Left ventricle myocardium inferior (tissue), 1 donor: Measurements from ENCODE around the gene POLN. TPM values are rescaled to one million over a fixed set of nuclear protein-coding genes. Genes with fewer than 3 reads are reported as not detected.

ENCODE experiments used
- DNase-seq: peaks from one replicate; pipeline ENCODE4 v3.0.0-alpha.2; 2020
- H3K27ac ChIP-seq: fragments of 200-600 bp; replicated peaks from 2 replicates; pipeline ENCODE4 v1.8.0; 2021
- H3K27me3 ChIP-seq: fragments of 200-600 bp; 2 replicates; pipeline ENCODE4 v1.8.0; 2021; ENCODE audit warnings: low read depth
- H3K36me3 ChIP-seq: fragments of 200-600 bp; 2 replicates; pipeline ENCODE4 v1.8.0; 2021
- H3K4me1 ChIP-seq: fragments of 200-600 bp; 2 replicates; pipeline ENCODE4 v1.8.0; 2021
- H3K4me3 ChIP-seq: fragments of 200-600 bp; 2 replicates; pipeline ENCODE4 v1.8.0; 2021; ENCODE audit warnings: mild to moderate bottlenecking, moderate library complexity
- H3K9me3 ChIP-seq: fragments of 200-600 bp; replicated peaks from 2 replicates; pipeline ENCODE4 v1.8.0; 2021
- CTCF ChIP-seq: fragments of 200-600 bp; IDR thresholded peaks from 2 replicates; pipeline ENCODE4 v1.8.0; 2021; ENCODE audit warnings: antibody characterized with exemption, mild to moderate bottlenecking, borderline replicate concordance
- intact Hi-C: fragments of 100-400 bp; cut with micrococcal nuclease; formaldehyde crosslinking; loops from one replicate; pipeline ENCODE4 v1.11.0; 2022
- total RNA-seq: library from RNA; stranded (reverse); fragmentation: NEBNext Ultra II Directional; extraction: Animal tissue kit (Norgen Biotek cat#: 25700); gene quantifications from one replicate; pipeline ENCODE4 v1.2.1, GENCODE V29; 2021
- donor health status: DM: no; HTN: yes; CAD: no; lungs with severe emphysema.

The POLN gene
- total RNA-seq, 1 donor from 2014 or later, result 2.2 TPM

DNA sequence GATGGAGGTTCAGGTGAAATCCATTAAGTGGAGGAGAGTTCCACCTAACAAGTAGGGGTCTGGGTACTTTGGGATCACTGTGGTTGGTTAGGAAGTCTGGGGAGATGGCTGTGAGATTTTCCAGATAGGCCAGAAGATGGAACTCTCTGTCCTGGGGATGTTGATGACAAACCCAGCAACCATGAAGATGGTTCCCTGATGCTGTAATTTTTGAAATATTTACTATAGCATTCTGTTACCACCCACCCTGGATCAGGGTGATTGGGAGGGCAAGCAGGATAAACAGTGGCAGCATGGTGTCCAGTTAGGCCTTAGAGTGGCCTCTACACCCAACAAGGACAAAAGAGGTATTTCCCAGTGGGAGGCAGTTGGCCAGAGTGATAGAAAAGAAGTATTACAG is 217.2 kb downstream of the POLN start:
- Histone ChIP-seq H3K4me3 (no peak overlapping the region), H3K27me3 (peaks cover 55% of the 10 kb centered on the region), H3K27ac (no peak overlapping the region), H3K36me3 (no peaks in the 10 kb centered on the region), H3K4me1 (peaks cover 10% of the 10 kb centered on the region), H3K9me3 (peaks cover 4% of the 10 kb centered on the region)
- intact Hi-C loops, result no loop called here
- DNase-seq, result no peak
- TF ChIP-seq CTCF, result no peak

Other genes with a start within 250 kb of the POLN start
- gene NELFA, start 233.1 kb downstream of the POLN start, total RNA-seq, result 10.2 TPM
- 0.52 TPM for gene NAT8L, start 182.8 kb downstream of the POLN start, total RNA-seq
- gene HAUS3, start within 50 bp of the POLN start, total RNA-seq, result 6.4 TPM
- 40.4 TPM for gene MXD4, start 20.0 kb upstream of the POLN start, total RNA-seq
- gene ZFYVE28, start 176.5 kb upstream of the POLN start, total RNA-seq, result 5.6 TPM
- gene CFAP99, start 176.8 kb upstream of the POLN start, total RNA-seq, result not detected
- 26.0 TPM for gene RNF4, start 227.0 kb upstream of the POLN start, total RNA-seq